Neural progenitor cell (in vitro differentiated cells): ENCODE results near the gene GABBR2. TPM values are rescaled to one million over a fixed set of nuclear protein-coding genes. Genes with fewer than 3 reads are reported as not detected.
A peak's percentile ranks its signal among the peaks of the same experiment; 100 is the strongest.

Experiments used
- DNase-seq: peaks from one replicate; pipeline ENCODE4 v3.0.0-alpha.2; 2016; ENCODE audit warnings: low spot score
- H2AFZ ChIP-seq: fragments of 200-600 bp; sonication (generic); replicated peaks from 2 replicates; pipeline ENCODE4 v1.6.1; 2016; ENCODE audit warnings: antibody characterized with exemption
- H3F3A ChIP-seq: fragments of 200-600 bp; sonication (generic); 2 replicates; pipeline ENCODE4 v1.6.1; 2016; ENCODE audit warnings: antibody characterized with exemption, low read depth
- H3K27ac ChIP-seq: fragments of 200-600 bp; sonication (generic); 2 replicates; pipeline ENCODE4 v1.5.1; 2016; ENCODE audit warnings: mild to moderate bottlenecking
- H3K27me3 ChIP-seq: fragments of 200-600 bp; sonication (generic); 2 replicates; pipeline ENCODE4 v1.6.1; 2016; ENCODE audit warnings: mild to moderate bottlenecking, moderate library complexity
- H3K36me3 ChIP-seq: fragments of 200-600 bp; sonication (generic); 2 replicates; pipeline ENCODE4 v1.5.1; 2016
- H3K4me1 ChIP-seq: fragments of 200-600 bp; sonication (generic); 2 replicates; pipeline ENCODE4 v1.6.1; 2016; ENCODE audit warnings: mixed run types
- H3K4me2 ChIP-seq: fragments of 200-600 bp; sonication (generic); 2 replicates; pipeline ENCODE4 v1.6.1; 2016
- H3K4me3 ChIP-seq: fragments of 200-600 bp; sonication (generic); 2 replicates; pipeline ENCODE4 v1.5.1; 2016
- H3K79me2 ChIP-seq: fragments of 200-600 bp; sonication (generic); 2 replicates; pipeline ENCODE4 v1.6.1; 2016; ENCODE audit warnings: low read depth
- H3K9ac ChIP-seq: fragments of 200-600 bp; sonication (generic); 2 replicates; pipeline ENCODE4 v1.6.1; 2016
- H3K9me3 ChIP-seq: fragments of 200-600 bp; sonication (generic); 2 replicates; pipeline ENCODE4 v1.5.1; 2016; ENCODE audit warnings: low read depth
- H4K20me1 ChIP-seq: fragments of 200-600 bp; sonication (generic); 2 replicates; pipeline ENCODE4 v1.6.1; 2016; ENCODE audit warnings: low read depth
- H3K27ac Mint-ChIP-seq: 3 replicates; pipeline ENCODE4 v1.8.0; 2021; ENCODE audit warnings: mixed read lengths
- H3K27me3 Mint-ChIP-seq: 2 replicates; pipeline ENCODE4 v1.8.0; 2022; ENCODE audit warnings: low read depth, mild to moderate bottlenecking, inconsistent platforms, moderate library complexity, mixed read lengths; ENCODE audit not compliant: insufficient read depth
- H3K36me3 Mint-ChIP-seq: 3 replicates; pipeline ENCODE4 v1.8.0; 2021; ENCODE audit warnings: mixed read lengths
- H3K4me1 Mint-ChIP-seq: 3 replicates; pipeline ENCODE4 v1.8.0; 2021; ENCODE audit warnings: mixed read lengths
- H3K4me3 Mint-ChIP-seq: 3 replicates; pipeline ENCODE4 v1.8.0; 2021; ENCODE audit warnings: mild to moderate bottlenecking, moderate library complexity, mixed read lengths
- H3K9me3 Mint-ChIP-seq: 3 replicates; pipeline ENCODE4 v1.8.0; 2020; ENCODE audit warnings: mixed read lengths
- CTCF ChIP-seq: fragments of 200-600 bp; sonication (generic); IDR thresholded peaks from 2 replicates; pipeline ENCODE4 v1.5.1; 2017; ENCODE audit warnings: antibody characterized with exemption, mild to moderate bottlenecking
- EZH2 ChIP-seq: fragments of 200-600 bp; sonication (generic); IDR thresholded peaks from 2 replicates; pipeline ENCODE4 v1.6.1; 2017; ENCODE audit warnings: antibody characterized with exemption, mild to moderate bottlenecking, moderate library complexity
- EZH2phosphoT487 ChIP-seq: fragments of 200-600 bp; sonication (generic); IDR thresholded peaks from 2 replicates; pipeline ENCODE4 v1.6.1; 2017; ENCODE audit warnings: antibody characterized with exemption
- total RNA-seq: library from RNA; depleted of rRNA; stranded (reverse); fragments of >200 nt; gene quantifications from 2 replicates; pipeline ENCODE4 v1.2.3, GENCODE V29; 2015; ENCODE audit warnings: low replicate concordance

The GABBR2 gene
- total RNA-seq, 1 donor from 2014 or later, result not detected

- Mint-ChIP-seq H3K4me1 (peaks cover 23% of the 10 kb centered on the region), H3K27me3 (peaks cover 17% of the 10 kb centered on the region), H3K36me3 (no peaks in the 10 kb centered on the region), H3K27ac (no peak overlapping the region), H3K4me3 (peak overlapping the region; percentile 55), H3K9me3 (no peaks in the 10 kb centered on the region)
- no peaks in the 10 kb centered on the region for H3K4me1 ChIP-seq
- no peaks in the 10 kb centered on the region for H4K20me1 ChIP-seq
- H3K4me3 ChIP-seq, result no peak overlapping the region
- H3K4me2 ChIP-seq, result no peak overlapping the region
- no peak for DNase-seq
- no peaks in the 10 kb centered on the region for H3F3A ChIP-seq
- H2AFZ ChIP-seq, result no peak overlapping the region
- no peak for TF ChIP-seq EZH2phosphoT487
- no peak for TF ChIP-seq CTCF
- TF ChIP-seq EZH2, result no peak
- H3K36me3 ChIP-seq, result no peaks in the 10 kb centered on the region
- no peaks in the 10 kb centered on the region for H3K9me3 ChIP-seq
- H3K27ac ChIP-seq, result no peak overlapping the region
- H3K79me2 ChIP-seq, result no peaks in the 10 kb centered on the region
- H3K27me3 ChIP-seq, result no peaks in the 10 kb centered on the region
- no peak overlapping the region for H3K9ac ChIP-seq
These were observed 208.3 kb downstream of the GABBR2 start for GRCh38 chr9:98500337-98500919.

- no peak for DNase-seq
- Histone ChIP-seq H3K9me3 (no peaks in the 10 kb centered on the region), H3K27me3 (no peaks in the 10 kb centered on the region), H3K79me2 (no peaks in the 10 kb centered on the region), H3K4me3 (no peak overlapping the region), H3K4me2 (no peak overlapping the region), H3K27ac (no peak overlapping the region), H4K20me1 (no peaks in the 10 kb centered on the region), H3K9ac (no peak overlapping the region), H2AFZ (no peak overlapping the region), H3K36me3 (no peaks in the 10 kb centered on the region), H3K4me1 (no peaks in the 10 kb centered on the region), H3F3A (no peaks in the 10 kb centered on the region)
- Mint-ChIP-seq H3K9me3 (no peaks in the 10 kb centered on the region), H3K27me3 (peaks cover 5% of the 10 kb centered on the region), H3K27ac (no peak overlapping the region), H3K4me3 (no peak overlapping the region), H3K4me1 (peaks cover 3% of the 10 kb centered on the region), H3K36me3 (no peaks in the 10 kb centered on the region)
- TF ChIP-seq EZH2 (no peak), CTCF (no peak), EZH2phosphoT487 (no peak)
These were observed 213.2 kb downstream of the GABBR2 start for GRCh38 chr9:98495530-98495929.

- no peak overlapping the region for H3K4me3 ChIP-seq
- H3K9ac ChIP-seq, result no peak overlapping the region
- no peak overlapping the region for H2AFZ ChIP-seq
- Mint-ChIP-seq H3K4me1 (peaks cover 3% of the 10 kb centered on the region), H3K27me3 (peaks cover 5% of the 10 kb centered on the region), H3K4me3 (no peak overlapping the region), H3K27ac (no peak overlapping the region), H3K36me3 (no peaks in the 10 kb centered on the region), H3K9me3 (no peaks in the 10 kb centered on the region)
- no peaks in the 10 kb centered on the region for H3K36me3 ChIP-seq
- no peaks in the 10 kb centered on the region for H3K9me3 ChIP-seq
- DNase-seq, result no peak
- H3K27ac ChIP-seq, result no peak overlapping the region
- no peaks in the 10 kb centered on the region for H3F3A ChIP-seq
- H3K27me3 ChIP-seq, result no peaks in the 10 kb centered on the region
- TF ChIP-seq EZH2phosphoT487 (no peak), CTCF (no peak), EZH2 (no peak)
- H4K20me1 ChIP-seq, result no peaks in the 10 kb centered on the region
- H3K4me2 ChIP-seq, result no peak overlapping the region
- H3K4me1 ChIP-seq, result no peaks in the 10 kb centered on the region
- no peaks in the 10 kb centered on the region for H3K79me2 ChIP-seq
These were observed 213.9 kb downstream of the GABBR2 start for GRCh38 chr9:98494852-98495251.
